GM21447 (cell line): Measurements from ENCODE around the gene PZP.

Experiments
- ATAC-seq: cut with Tn5 transposase; IDR thresholded peaks from one replicate; pipeline ENCODE4 v1.9.1; 2021; ENCODE audit not compliant: unreplicated experiment

Gene PZP

DNA sequence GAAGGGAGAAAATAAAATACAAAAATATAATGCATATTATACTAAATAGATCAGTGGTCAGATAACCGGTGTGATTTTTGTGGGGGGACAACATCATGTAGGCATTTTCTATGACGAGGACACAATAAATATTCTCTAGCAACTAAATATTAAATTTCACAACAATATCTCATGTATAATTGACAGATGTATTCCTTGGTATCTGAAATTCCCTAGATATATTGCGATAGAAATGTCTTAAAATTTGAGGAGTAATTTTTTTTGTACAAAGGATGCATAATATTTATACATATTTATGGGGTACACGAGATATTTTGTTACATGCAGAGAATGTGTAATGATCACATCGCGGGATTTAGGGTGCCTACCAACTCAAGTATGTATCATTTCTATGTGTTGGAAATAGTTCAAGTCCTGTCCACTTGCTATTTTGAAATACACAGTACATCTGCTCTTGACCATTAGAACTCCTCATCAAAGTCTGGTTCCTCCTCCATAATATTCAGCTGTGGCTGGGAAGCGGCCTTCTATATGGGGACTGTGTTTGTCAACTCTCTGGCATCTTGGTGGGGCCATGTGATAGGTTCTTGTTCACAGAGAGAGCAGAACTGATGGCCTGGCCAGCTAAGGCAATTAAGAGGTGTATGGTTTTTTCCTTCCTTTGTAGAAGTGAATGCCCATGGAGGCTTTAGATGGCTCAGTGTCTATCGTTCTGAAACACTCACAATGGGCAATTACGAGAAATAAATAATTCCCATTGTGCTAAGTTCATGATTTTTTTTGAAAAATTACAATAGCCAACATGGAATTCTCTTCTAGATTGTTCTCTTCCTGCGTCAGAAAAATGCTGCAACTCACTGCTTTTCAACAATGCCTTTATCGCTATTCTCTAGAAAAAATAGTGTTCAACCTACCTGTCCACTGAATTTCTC is 101.3 kb downstream of the PZP start:
- no peak for ATAC-seq

DNA sequence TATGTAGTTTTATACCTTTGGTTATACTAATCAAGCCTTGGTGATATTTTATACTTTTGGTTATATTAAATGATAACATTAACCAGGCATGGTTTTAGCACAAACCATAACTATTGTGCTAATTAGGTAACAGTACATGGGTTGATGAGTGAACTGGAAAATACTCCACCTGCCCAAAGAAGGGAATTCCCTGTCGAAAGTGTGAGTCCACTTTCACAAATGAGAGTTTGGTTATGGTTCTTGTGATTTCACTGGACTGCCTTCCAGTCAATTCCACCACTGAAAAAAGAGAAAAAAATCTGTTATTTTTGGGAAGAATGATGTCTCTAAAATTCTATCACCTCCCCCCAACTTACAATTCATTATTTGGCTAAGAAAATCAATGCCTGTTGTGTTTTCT is 102.1 kb downstream of the PZP start:
- ATAC-seq: no peak

DNA sequence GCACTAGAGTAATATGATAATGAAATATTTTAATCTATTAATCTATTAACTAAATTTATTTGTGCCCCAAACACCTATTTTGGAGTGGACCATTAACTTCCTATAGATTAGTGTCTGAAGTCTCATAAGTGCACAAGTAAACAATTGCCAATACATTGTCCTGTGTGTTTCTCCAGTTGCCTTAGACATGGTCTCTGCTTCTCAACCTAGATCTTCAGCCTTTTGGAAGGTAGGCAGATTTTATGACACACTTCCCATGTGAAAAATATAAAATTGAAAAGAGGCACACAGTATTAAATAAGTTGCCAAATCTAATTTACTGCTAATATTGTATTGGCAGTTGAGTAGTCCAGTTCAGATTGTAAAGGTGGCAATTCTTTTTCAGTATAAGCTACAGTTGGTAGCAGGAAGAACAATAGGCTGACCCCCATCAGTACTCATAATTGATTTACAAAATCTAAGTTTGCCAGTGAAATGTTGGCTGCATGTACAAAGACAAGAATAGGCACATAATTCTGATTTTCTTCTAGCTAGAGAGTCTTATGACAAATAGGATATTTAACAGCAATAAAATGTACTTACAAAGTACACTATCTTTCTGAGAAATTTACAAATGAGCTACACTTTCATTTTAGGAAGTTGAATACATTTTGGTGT is 103.3 kb downstream of the PZP start:
- ATAC-seq: no peak

DNA sequence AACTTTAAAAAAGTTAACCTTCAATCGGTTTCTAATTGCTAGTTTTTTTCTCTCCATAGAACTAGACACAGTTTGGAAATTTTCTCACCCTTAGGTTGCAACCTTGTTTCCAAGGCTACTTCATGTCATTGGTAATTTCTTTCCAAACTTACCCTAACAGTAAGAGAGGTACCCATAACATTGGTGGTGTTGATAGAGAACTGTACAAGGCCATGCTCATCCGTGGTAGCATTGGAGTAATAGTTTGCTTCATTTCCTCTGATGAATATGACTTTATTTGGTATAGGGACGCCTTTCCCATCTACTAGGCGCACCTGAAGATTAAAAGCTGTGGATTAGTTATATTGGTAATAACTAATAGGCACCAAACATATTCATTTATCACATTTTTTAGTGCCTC is 104.1 kb downstream of the PZP start:
- ATAC-seq: no peak

DNA sequence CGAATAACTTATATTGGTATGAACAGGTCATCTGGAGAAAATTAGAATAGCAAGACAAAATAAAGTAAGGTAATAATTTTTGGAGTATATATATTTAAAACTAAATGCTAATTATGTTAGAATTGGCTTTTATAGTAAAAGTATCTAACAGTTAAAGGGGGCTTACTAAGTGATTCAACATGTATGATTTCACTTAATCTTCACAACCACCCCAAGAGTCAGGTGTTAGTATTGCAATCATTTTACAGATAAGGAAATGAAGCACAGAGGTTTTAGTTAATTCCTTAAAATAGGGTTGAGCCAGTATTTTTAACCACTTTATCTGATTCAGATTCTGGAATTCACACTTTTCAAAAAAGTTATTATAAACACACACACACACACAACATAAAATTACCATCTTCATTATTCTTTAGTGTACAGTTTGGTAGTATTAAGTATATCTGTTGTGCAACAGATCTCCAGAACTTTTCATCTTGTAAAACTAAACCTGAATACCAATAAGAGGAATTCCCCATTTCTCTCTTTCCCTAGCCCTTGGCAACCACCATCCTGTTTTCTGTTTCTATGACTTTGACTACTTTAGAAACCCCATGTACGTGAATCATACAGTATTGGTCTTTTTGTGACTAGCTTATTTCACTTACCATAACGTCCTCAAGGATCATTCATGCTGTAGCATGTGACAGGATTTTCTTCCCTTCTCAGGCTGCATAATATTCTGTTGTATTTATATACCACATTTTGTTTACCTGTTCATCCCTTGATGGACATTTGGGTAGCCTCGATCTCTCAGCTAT is 104.9 kb downstream of the PZP start:
- ATAC-seq: no peak

DNA sequence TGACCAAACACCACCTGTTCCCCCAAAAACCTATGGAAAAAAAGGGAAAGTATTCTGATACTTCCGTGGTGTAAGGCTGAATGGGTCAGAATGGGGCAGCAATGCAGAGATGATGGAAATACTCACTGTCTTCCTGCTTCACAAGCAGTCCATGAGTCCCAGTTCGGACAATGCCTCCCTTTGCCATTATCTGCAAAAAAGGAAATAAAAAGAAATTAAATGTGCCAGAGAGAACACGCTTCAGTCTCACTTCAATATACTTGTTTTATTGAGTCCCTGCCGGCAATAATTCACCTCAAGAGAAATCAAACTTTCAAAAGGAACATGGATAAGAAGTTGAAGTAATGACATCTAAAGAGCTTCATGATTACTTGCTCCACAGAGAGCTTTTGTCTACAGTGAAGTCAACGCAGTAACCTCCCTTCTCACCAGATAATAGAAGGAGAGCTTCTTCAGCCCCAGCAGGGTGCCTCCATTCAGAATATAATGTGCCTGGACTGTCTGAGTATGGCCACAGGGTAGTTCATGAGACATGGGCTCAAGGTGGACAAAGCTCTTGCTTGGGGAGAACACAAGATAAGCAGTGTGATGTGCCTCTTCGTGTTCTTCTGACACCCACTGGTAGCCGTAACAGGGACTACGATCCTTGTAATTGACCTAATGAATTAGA is 107.0 kb downstream of the PZP start:
- no peak for ATAC-seq

DNA sequence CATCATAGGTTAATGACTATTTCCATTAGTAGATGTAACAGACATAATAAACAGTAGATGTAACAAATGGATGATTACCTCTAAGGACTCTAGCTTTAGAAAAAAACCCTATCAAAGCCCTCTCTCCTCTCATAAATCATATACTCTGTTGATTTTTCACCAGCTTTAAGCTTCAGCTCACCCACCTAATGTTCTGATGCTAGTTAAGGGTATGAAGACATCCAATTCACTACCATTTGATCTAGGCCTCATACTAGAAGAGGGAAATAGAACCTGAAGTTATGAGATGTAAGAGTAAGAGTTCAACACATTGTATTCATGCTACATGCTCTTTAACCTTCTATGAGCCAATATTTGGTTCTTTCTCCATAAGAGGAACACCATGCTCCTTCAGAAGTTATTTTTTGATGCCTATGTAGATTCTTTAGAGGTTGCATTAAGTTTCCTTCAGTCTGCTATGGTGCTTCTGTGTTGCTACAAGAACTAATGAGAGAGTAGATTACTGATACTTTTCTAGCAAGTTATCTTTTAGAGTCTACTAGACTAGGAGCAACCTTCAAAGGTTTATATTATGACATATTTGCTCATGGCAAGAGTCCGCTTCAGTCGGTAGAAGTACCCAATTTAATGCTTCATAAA is 108.5 kb downstream of the PZP start:
- no peak for ATAC-seq
